HepG2 (cell line): ENCODE data around the gene SLCO3A1. TPM values are rescaled to one million over a fixed set of nuclear protein-coding genes. Genes with fewer than 3 reads are reported as not detected.

Experiments used
- ATAC-seq: fragments of 200-7000 bp; cut with Tn5 transposase; 3 replicates; pipeline ENCODE4 v1.9.1; 2020; ENCODE audit warnings: mild to moderate bottlenecking, moderate library complexity
- BruUV-seq: library from RNA; stranded (reverse); fragments of 400-500 nt; replicated peaks from 2 replicates; lab custom pipeline; 2021; lab: Mats Ljungman, UMichigan
- CTCF ChIA-PET: fragments of 300-600 bp; formaldehyde crosslinking; extraction: SDS; loops from one replicate; lab custom pipeline; 2021; ENCODE audit warnings: low total read pairs, inconsistent platforms, low intra/inter-chr PET ratio; lab: Yijun Ruan, JAX
- POLR2A ChIA-PET: fragments of 350-600 bp; sonication (Branson Sonifier 250); formaldehyde crosslinking; loops from one replicate; lab custom pipeline; 2020; ENCODE audit warnings: antibody characterized with exemption, inconsistent platforms; lab: Yijun Ruan, JAX
- DNase-seq: peaks from one replicate; pipeline ENCODE4 v3.0.0-alpha.2; 2015; ENCODE audit warnings: low spot score
- FAIRE-seq: peaks from 3 replicates; lab custom pipeline; 2011; peaks lifted over from hg19 to GRCh38; lab: Jason Lieb, UNC
- H2AFZ ChIP-seq: one replicate; pipeline ENCODE4 v1.6.1; 2011; ENCODE audit warnings: low read length, inconsistent platforms
- H3K27ac ChIP-seq: fragments of 300-600 bp; 3 replicates; pipeline ENCODE4 v1.8.0; 2011; ENCODE audit warnings: mixed run types, mild to moderate bottlenecking, mixed read lengths, low read length, inconsistent platforms; ENCODE audit not compliant: insufficient read depth; ENCODE audit errors: extremely low read length
- H3K27me3 ChIP-seq, 2 experiments: fragments of 200-600 bp in 1 of 2; 2 replicates in 1 of 2; 3 replicates in 1 of 2; pipeline versions ENCODE4 v1.6.0 to v1.8.0; 2011; ENCODE audit warnings: low read length in 2 of 2, mild to moderate bottlenecking in 2 of 2, moderate library complexity in 2 of 2, inconsistent platforms in 1 of 2; ENCODE audit not compliant: insufficient read depth in 2 of 2, control insufficient read depth in 1 of 2
- H3K36me3 ChIP-seq, 2 experiments: fragments of 200-600 bp in 1 of 2; replicated peaks in 1 of 2; 2 replicates in 1 of 2; 3 replicates in 1 of 2; pipeline versions ENCODE4 v1.5.1 to v1.8.0; 2011; ENCODE audit warnings: low read length in 2 of 2, inconsistent platforms in 1 of 2; ENCODE audit not compliant: insufficient read depth in 2 of 2, control insufficient read depth in 1 of 2
- H3K4me1 ChIP-seq: 2 replicates; pipeline ENCODE4 v1.5.1; 2012; ENCODE audit warnings: low read length, inconsistent platforms; ENCODE audit not compliant: insufficient read depth
- H3K4me2 ChIP-seq: 2 replicates; pipeline ENCODE4 v1.6.0; 2011; ENCODE audit warnings: low read depth, low read length, inconsistent platforms
- H3K4me3 ChIP-seq, 3 experiments: fragments of 200-600 bp in 1 of 3; sonication (generic), shearing (Covaris generic) in 1 of 3; replicated peaks in 1 of 3; 2 replicates each; pipeline ENCODE4 v1.5.1; 2011 to 2016; ENCODE audit warnings: low read length in 3 of 3, inconsistent platforms in 2 of 3, low read depth in 2 of 3, mild to moderate bottlenecking in 2 of 3, control low read depth in 1 of 3, mixed read lengths in 1 of 3; ENCODE audit not compliant: insufficient read depth in 1 of 3
- H3K79me2 ChIP-seq: one replicate; pipeline ENCODE4 v1.6.1; 2011; ENCODE audit warnings: low read length, inconsistent platforms; ENCODE audit not compliant: insufficient read depth
- H3K9ac ChIP-seq: 2 replicates; pipeline ENCODE4 v1.6.0; 2011; ENCODE audit warnings: mild to moderate bottlenecking, low read depth, low read length, inconsistent platforms; ENCODE audit not compliant: insufficient read depth
- H3K9me3 ChIP-seq: 2 replicates; pipeline ENCODE4 v1.5.1; 2012; ENCODE audit warnings: mild to moderate bottlenecking, low read length
- H4K20me1 ChIP-seq: 2 replicates; pipeline ENCODE4 v1.6.0; 2011; ENCODE audit warnings: inconsistent platforms, mild to moderate bottlenecking, low read length, moderate library complexity; ENCODE audit not compliant: insufficient read depth
- EHMT2 ChIP-seq: fragments of 200-600 bp; sonication (generic); IDR thresholded peaks from 2 replicates; pipeline ENCODE4 v1.7.0; 2017; ENCODE audit warnings: antibody characterized with exemption, low read depth, low read length, borderline replicate concordance
- HHEX ChIP-seq: IDR thresholded peaks from 2 replicates; pipeline ENCODE4 v1.6.1; 2016; ENCODE audit warnings: control low read depth
- IKZF1 ChIP-seq: fragments of 450-650 bp; IDR thresholded peaks from 2 replicates; pipeline ENCODE4 v1.7.1; 2016
- IRF2 ChIP-seq: IDR thresholded peaks from 2 replicates; pipeline ENCODE4 v1.6.1; 2018; ENCODE audit warnings: missing genetic modification reagents, missing compliant biosample characterization
- IRF9 ChIP-seq: sonication (generic); formaldehyde crosslinking; IDR thresholded peaks from 2 replicates; pipeline ENCODE4 v1.8.0; 2022; ENCODE audit warnings: missing genetic modification reagents, mild to moderate bottlenecking, borderline replicate concordance
- JDP2 ChIP-seq: sonication (generic); formaldehyde crosslinking; IDR thresholded peaks from 2 replicates; pipeline ENCODE4 v1.8.1; 2022; ENCODE audit warnings: missing genetic modification reagents, borderline replicate concordance
- MXD1 ChIP-seq: sonication (generic); formaldehyde crosslinking; IDR thresholded peaks from 2 replicates; pipeline ENCODE4 v1.4.0; 2020; ENCODE audit warnings: mild to moderate bottlenecking, missing genetic modification reagents
- PAF1 ChIP-seq: IDR thresholded peaks from 2 replicates; pipeline ENCODE4 v1.6.1; 2016; ENCODE audit warnings: missing genetic modification reagents, missing compliant biosample characterization
- PHF8 ChIP-seq: sonication (generic); formaldehyde crosslinking; IDR thresholded peaks from 2 replicates; pipeline ENCODE4 v1.5.0; 2020; ENCODE audit warnings: missing genetic modification reagents
- REST ChIP-seq, 2 experiments: IDR thresholded peaks; 2 replicates each; pipeline ENCODE4 v1.6.1; 2011 to 2012; ENCODE audit warnings: low read length in 2 of 2, borderline replicate concordance in 1 of 2, low read depth in 1 of 2, mild to moderate bottlenecking in 1 of 2, moderate library complexity in 1 of 2
- SP4 ChIP-seq: sonication (generic); formaldehyde crosslinking; IDR thresholded peaks from 2 replicates; pipeline ENCODE4 v1.8.1; 2023; ENCODE audit warnings: mild to moderate bottlenecking, missing genetic modification reagents
- TOE1 ChIP-seq: sonication (generic); formaldehyde crosslinking; IDR thresholded peaks from 2 replicates; pipeline ENCODE4 v1.4.0; 2020; ENCODE audit warnings: mild to moderate bottlenecking, missing genetic modification reagents
- ZFP90 ChIP-seq: sonication (generic); formaldehyde crosslinking; IDR thresholded peaks from 2 replicates; pipeline ENCODE4 v1.8.0; 2022; ENCODE audit warnings: missing genetic modification reagents, mild to moderate bottlenecking, inconsistent platforms, borderline replicate concordance
- ZNF101 ChIP-seq: sonication (generic); formaldehyde crosslinking; IDR thresholded peaks from 2 replicates; pipeline ENCODE4 v1.4.0; 2020; ENCODE audit warnings: mild to moderate bottlenecking, low read depth, missing genetic modification reagents, borderline replicate concordance
- ZNF282 ChIP-seq: fragments of 450-650 bp; IDR thresholded peaks from 2 replicates; pipeline ENCODE4 v1.6.1; 2018; ENCODE audit not compliant: partially characterized antibody
- ZNF556 ChIP-seq: sonication (generic); formaldehyde crosslinking; IDR thresholded peaks from 2 replicates; pipeline ENCODE4 v1.4.0; 2020; ENCODE audit warnings: mild to moderate bottlenecking, missing genetic modification reagents, borderline replicate concordance
- ZNF616 ChIP-seq: sonication (generic); formaldehyde crosslinking; IDR thresholded peaks from 2 replicates; pipeline ENCODE4 v1.5.0; 2020; ENCODE audit warnings: low read depth, mild to moderate bottlenecking, missing genetic modification reagents
- ZSCAN29 ChIP-seq: sonication (generic); formaldehyde crosslinking; conservative IDR thresholded peaks from 2 replicates; pipeline ENCODE4 v1.4.0; 2020; ENCODE audit warnings: mild to moderate bottlenecking, missing genetic modification reagents
- WGBS: methylation state at CpG from one replicate; pipeline ENCODE4 v1.1.6; 2017; ENCODE audit warnings: low lambda C conversion rate; 5-methylcytosine and 5-hydroxymethylcytosine counted together
- in situ Hi-C: cut with HindIII; loops from 2 replicates; pipeline ENCODE4 v1.10.0; 2017; ENCODE audit warnings: low pct_unique_long_range_greater_than_20kb; ENCODE audit not compliant: extremely low pct_ligation_motif_present
- intact Hi-C: fragments of 100-400 bp; cut with micrococcal nuclease; formaldehyde crosslinking; loops from one replicate; pipeline ENCODE4 v1.10.0; 2022; ENCODE audit not compliant: unreplicated experiment
- polyA plus RNA-seq, 8 experiments: library from polyadenylated mRNA; depleted of rRNA in 3 of 8; stranded (reverse) in 7 of 8; unstranded in 1 of 8; fragments of >200 nt; fragmentation: Illumina TruSeq in 4 of 8; extraction: Trizol in 4 of 8; gene quantifications; 2 replicates each; pipeline versions ENCODE4 v1.2.1 to v1.2.3, GENCODE V29; 2011 to 2016; ENCODE audit warnings: low read depth in 4 of 8, missing spikeins in 1 of 8, mixed read lengths in 1 of 8; ENCODE audit not compliant: insufficient read depth in 1 of 8
- total RNA-seq, 5 experiments: library from RNA; depleted of rRNA; stranded (reverse); fragments of >200 nt; fragmentation: Illumina TruSeq; extraction: Trizol; gene quantifications; 2 replicates each; pipeline ENCODE4 v1.2.3, GENCODE V29; 2016; ENCODE audit warnings: low read depth in 1 of 5

SLCO3A1 gene
- total and polyA plus RNA-seq, 2 of the 13 experiments (the other 11 are each of a cell fraction or from before 2014, with no cell fraction given) = 0.02 TPM; not detected in 1

- 11% methylated on average over 6 of the region's 6 CpGs for WGBS
Observed at GRCh38 chr15:92118162-92118935, 264.8 kb downstream of the SLCO3A1 start.

DNA sequence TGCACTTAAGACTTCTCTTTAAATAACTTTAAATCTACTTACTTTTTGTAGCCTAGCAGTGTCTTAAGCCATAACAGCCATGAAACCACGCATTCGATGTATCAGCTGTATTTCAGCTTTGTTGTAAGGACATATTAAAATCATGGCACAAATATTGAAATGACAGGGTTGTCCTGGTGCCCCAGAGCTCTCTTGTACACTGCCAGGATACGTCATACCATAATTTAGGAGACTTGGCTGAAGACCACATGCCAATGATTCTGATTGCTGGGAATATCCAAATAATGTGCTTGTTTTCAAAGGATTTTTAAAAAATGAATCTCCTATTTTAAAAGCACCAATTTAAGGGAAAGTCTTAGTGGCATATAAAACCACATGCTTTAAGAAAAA is 265.4 kb downstream of the SLCO3A1 start:
- no peak overlapping the region for H3K27ac ChIP-seq
- no peaks in the 10 kb centered on the region for H3K36me3 ChIP-seq
- TF ChIP-seq MXD1 (CRISPR knock-in tag) = no peak
- no peak for TF ChIP-seq IRF9
- TF ChIP-seq ZFP90 (CRISPR knock-in tag) = no peak
- no peak for TF ChIP-seq EHMT2
- TF ChIP-seq SP4 (CRISPR knock-in tag) = no peak
- TF ChIP-seq ZNF616 (CRISPR knock-in tag) = no peak
- TF ChIP-seq IRF2 (CRISPR knock-in tag) = no peak
- TF ChIP-seq HHEX (CRISPR knock-in tag) = no peak
- TF ChIP-seq PAF1 (CRISPR knock-in tag) = no peak
- no peak for TF ChIP-seq REST (IDR thresholded peaks at IDR 0.05; ENCODE audit: borderline replicate concordance in 1 of 2, low read depth in 1 of 2, low read length in 2 of 2)
- no peak overlapping the region for H2AFZ ChIP-seq
- ChIA-PET CTCF (no interaction called here), POLR2A (no interaction called here)
- WGBS = 2% methylated on average over 3 of the region's 3 CpGs
- FAIRE-seq (no peak), DNase-seq (no peak), ATAC-seq (no peak)
- H3K27me3 ChIP-seq = peaks cover 0 to 12% of the 10 kb centered on the region in 2 experiments; a peak in 1 of 5 replicates
- no peak overlapping the region for H3K4me3 ChIP-seq
- H3K79me2 ChIP-seq = no peaks in the 10 kb centered on the region
- no TSS peak for BruUV-seq
- no peak overlapping the region for H3K9ac ChIP-seq
- no peaks in the 10 kb centered on the region for H3K4me1 ChIP-seq
- 0 out of 2 replicates have a peak, but pooled peaks cover 3% of the 10 kb centered on the region for H4K20me1 ChIP-seq
- no peak overlapping the region for H3K4me2 ChIP-seq
- in situ Hi-C loops (no loop called here), intact Hi-C loops (no loop called here)
- no peaks in the 10 kb centered on the region for H3K9me3 ChIP-seq

More at GRCh38 chr15:92118162-92118935, 264.8 kb downstream of the SLCO3A1 start:
- ChIA-PET CTCF (no interaction called here), POLR2A (no interaction called here)
- no peak overlapping the region for H3K27ac ChIP-seq
- in situ Hi-C loops = no loop called here
- 0 out of 2 replicates have a peak, but pooled peaks cover 3% of the 10 kb centered on the region for H4K20me1 ChIP-seq
- no peak for FAIRE-seq
- no peak overlapping the region for H3K4me3 ChIP-seq
- no peak for ATAC-seq
- no peak overlapping the region for H3K4me2 ChIP-seq
- no peak overlapping the region for H3K9ac ChIP-seq
- DNase-seq = no peak
- BruUV-seq = no TSS peak
- no peaks in the 10 kb centered on the region for H3K36me3 ChIP-seq
- no peaks in the 10 kb centered on the region for H3K4me1 ChIP-seq
- H3K79me2 ChIP-seq = no peaks in the 10 kb centered on the region
- intact Hi-C loops = no loop called here
- H3K9me3 ChIP-seq = no peaks in the 10 kb centered on the region
- TF ChIP-seq ZNF556 (no peak), ZNF101 (CRISPR knock-in tag) (no peak), PHF8 (CRISPR knock-in tag) (no peak), IKZF1 (no peak), ZNF282 (no peak), ZSCAN29 (CRISPR knock-in tag) (no peak), JDP2 (CRISPR knock-in tag) (no peak), TOE1 (CRISPR knock-in tag) (no peak)
- TF ChIP-seq, all 625 proteins: peak for 0
- Histone ChIP-seq H2AFZ (no peak overlapping the region), H3K27me3 (peaks cover 0 to 12% of the 10 kb centered on the region in 2 experiments; a peak in 1 of 5 replicates)
